Hematopoietic multipotent progenitor cell treated with erythropoietin and hydrocortisone succinate and interleukin-3 and kit ligand, for 15 days (in vitro differentiated cells): ENCODE data around the gene CD34.
"Not testable (repeated sequence)": the region's sequence is repeated elsewhere in the genome, so short reads cannot be mapped to it uniquely, and the experiment has no call there.

Experiments
- DNase-seq: peaks from one replicate; pipeline ENCODE4 v3.0.0-alpha.2; 2015; ENCODE audit warnings: low spot score

The CD34 gene

DNA sequence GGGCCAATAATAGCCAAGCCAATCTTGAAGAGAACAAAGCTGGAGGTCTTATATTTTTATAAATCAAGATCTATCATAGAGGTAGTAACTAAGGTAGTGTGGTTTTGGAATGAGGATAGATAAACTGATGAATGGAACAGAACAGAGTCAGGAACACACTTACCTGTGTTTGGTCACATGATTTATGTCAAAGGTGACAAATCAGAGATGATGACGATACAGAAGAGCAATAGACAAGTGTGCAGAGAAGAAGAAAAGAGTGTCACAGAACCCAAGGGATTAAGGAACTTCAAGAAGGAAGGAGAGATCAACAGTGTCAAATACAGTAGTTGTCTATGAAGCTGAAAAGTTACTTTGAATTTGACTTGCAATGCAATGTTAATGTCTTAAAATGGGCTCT lies 16.1 kb upstream of the CD34 start:
- no peak for DNase-seq

DNA sequence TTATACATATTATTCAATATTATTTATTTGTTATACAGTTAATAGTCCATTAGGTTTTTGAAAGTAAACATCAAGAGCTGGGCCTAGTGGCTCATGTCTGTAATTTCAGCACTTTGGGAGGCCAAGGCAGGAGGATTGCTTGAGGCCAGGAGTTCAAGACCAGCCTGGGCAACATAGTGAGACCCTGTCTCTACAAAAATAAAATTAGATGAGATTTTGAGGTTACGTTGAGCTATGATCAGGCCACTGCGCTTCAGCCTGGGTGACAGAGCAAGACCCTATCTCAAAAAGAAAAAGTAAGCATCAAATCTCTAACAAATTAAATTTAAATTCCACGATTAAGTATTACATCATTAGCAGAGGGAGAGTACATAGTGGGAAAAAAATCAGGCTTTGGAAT lies 15.0 kb upstream of the CD34 start:
- DNase-seq, result not testable (repeated sequence)

DNA sequence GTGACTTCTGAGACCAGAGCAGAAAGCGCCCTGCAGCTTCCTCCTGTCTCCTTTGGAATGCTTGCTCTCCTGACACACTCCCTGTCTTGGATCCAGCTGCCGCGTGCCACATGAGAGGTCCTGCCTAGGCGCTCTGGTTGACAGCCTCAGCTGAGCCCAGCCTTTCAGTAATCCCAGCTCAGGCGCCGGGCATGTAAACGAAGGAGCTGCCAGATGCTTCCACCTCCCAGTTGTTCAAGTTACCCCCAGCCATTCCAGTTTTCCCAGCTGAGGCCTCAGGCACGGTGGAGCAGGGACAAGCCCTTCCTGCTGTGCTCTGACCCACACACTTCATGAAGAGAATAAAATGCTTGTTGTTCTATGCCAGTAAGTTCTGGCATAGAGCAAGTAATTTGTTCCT lies 14.3 kb upstream of the CD34 start:
- DNase-seq, result no peak

DNA sequence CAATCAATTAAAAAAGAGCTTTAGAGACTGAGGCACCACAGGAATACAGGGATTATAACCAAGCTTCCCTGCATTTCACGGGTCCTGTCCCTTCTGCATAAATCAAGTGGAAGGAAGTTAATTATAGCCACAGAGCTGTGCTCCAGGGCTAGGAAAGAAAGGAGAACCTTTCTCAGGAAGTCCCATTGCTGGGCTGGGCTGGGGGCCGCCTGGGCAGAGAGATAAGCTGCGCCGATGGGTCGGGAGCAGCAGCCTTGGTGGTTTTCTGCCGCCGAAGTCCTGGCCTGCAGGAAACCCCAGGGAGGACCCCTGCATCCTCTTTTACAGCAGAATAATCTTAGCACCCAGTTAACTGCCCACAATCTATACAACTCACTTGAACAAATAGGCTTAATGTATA lies 12.6 kb upstream of the CD34 start:
- DNase-seq, result no peak

DNA sequence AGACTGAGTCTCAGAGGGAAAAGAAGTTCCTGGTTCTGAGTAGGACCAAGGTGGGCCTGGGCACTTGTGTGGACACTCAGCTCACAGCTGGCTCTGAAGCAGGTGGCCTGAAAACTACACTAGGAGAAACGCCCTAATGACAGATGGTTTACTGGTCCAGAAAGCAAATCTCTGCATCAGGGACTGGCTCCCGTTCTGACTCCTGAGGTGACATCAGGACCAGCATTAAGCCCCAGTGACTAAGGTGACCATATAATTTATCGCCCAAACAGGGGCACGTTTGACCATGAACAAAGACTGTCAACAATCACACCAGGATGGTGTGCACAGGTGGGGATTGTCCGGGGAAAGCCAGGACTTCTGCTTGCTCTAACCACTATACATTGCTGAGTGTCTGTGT lies 12.2 kb upstream of the CD34 start:
- DNase-seq, result no peak

DNA sequence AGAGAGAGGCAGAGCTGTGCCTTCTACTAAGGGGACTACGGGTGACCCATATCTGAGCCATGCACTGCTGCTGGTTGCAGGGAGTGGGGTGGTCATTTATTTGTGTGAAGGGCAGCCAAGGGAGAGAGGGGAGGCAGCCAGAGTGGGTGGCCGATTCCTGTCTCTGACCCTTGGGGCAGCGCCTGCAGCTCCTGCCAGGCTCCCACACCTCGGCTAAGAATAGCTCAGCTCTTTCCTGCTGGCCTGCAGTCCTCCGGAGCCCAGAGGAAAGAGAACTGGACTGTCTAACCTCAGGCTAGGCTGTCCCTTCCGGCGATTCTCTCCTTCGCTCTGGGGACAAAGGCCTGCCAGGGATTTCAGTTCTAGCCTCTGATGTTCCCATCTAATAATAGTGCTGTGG lies 11.6 kb upstream of the CD34 start:
- DNase-seq, result no peak

DNA sequence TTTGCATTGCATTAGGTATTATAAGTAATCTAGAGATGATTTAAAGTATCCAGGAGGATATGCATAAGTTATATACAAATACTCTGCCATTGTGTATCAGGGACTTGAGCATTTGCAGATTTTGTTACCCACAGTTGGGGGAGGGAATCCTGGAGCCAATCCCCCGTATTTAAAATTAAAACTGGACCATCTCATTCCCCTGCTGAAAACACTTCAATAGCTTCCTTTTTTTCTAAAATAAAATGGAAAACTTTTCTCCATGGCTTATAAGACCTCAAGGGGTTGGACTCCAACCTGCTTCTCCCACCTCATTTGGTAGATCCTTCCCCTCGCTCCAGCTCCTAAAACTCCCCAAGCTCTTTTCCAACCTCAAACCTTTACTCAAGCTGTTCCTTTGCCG lies 10.4 kb upstream of the CD34 start:
- no peak for DNase-seq

DNA sequence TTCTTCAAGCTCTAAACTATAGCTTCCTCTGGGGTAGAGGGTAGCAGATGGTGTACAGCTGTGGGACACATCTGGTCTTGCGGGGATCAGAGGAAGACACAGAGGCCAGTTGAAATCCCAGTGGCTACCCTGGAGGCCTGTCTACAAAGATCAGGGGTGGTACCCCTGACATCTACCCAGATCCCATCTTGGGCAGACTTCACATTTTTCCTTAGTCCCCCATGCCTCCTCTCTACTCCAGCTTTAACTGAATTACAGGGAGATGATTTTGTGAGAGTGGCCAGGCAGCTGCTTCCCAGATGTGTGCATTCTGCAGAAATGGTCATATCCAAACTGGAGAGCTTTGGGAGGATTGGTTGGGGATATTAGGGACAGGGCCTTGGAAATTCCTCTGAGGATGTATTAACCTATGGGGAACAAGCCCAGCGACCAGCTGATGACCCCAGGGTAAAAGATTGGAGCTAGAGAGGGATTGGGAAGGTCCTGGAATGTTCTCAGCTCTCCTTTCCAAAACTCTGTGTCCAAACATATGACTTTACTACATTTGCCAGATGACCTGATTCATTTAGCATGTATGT lies 9.6 kb upstream of the CD34 start:
- DNase-seq, result no peak

DNA sequence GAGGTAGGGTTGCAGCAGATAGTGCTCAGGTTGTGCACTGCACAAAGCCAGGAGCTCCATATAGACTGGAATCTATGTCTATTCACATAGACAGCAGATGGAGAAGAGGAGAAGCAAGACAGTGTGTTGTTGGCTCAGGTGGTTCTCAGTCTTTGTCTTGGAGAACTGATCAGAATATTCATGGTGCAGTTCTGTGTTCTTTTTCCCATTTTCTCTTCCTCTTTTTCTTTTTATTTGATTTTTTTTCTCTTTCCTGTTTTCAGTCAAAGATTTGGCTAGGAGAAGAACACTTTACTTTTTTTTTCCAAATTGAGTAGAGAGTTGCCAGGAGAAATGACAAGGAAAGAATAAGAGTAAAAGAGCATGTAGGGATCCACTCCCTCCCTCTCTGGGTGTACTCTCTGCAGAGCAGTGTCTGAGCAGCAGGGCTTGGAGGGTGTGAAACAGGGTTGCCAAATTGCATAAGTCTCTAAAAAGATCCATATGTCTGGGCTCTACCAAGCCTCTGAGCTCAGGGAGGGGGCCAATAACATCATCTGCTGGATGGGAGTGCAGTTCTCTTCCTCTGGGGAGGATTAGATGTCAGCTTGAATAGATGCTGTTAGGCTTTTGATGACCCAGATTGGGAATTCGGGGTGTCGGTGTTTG lies 8.7 kb upstream of the CD34 start:
- no peak for DNase-seq

DNA sequence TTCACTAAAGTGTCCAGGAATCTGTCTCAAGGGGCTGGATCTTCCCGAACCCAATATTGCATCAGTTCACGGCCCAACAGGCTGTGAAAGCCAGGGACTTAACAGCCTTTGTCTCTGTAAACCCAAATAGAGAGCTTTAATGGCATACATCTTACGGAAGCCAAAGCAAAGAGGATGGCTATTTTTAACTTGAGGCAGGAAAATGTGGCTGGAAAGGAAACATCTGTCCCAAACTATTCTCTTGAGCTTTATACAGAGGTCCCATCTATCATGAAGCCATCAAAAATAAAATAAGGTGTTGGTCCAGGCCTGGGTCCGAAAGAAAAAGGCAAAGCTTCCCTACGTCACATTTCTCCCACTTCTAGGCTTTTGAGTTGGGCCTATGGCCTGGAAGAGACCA lies 7.7 kb upstream of the CD34 start:
- no peak for DNase-seq

DNA sequence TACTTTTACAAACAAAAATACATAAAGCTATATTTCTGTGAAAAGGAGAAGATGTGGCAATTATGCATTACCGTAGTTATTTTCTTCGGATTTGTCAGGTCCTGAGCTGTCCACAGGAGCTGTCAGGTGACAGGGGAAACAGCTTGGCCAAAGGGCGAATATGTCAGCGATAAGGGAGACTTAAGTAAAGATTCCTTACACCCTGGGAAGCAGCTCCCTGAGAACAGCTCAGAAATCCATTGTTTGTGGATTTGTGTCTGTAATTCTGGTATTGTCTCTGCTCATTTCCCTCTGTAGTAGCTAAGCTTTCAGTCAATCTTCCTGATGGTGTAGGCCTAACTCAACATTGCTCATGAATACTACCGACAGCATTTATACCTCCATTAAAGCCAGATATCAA lies 7.1 kb upstream of the CD34 start:
- no peak for DNase-seq

DNA sequence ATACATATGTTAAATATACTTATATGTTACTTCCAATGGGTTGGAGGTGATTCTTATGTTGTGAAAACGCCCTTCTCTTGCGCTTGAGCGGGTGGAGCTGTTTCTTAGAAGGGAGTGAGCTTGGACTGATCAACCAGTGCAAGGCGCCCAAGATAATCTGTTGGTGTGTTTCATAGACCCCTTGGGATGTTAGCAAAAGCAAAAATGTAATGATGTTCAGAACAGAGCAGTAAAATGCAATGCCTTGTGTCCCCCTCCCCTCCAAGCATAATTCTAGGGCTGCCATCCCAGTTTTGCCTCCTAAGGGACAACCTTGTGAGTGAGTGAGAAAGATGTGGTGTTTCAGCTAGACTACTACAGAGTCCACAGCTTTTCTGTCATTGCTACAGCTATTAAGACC lies 6.2 kb upstream of the CD34 start:
- DNase-seq, result peak; percentile 16

DNA sequence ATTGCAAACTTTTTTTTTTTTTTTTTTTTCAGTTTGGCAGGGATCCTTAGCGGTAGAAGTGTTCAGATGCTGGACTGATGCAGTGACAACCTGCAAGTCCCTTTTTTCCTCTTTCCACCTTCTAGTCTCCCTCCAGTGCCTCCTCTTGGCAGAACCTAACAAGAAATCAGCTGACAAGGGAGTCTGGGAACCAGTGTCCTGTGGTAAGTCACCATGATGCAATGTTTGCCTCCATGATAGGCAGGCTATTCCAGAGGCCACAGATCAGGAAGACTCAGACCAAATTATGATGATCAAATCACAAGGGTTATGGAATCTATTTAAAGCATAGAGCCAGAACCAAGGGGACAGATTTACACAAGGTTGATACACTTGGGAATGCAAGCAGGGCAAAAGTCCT lies 3.0 kb upstream of the CD34 start:
- DNase-seq, result no peak

DNA sequence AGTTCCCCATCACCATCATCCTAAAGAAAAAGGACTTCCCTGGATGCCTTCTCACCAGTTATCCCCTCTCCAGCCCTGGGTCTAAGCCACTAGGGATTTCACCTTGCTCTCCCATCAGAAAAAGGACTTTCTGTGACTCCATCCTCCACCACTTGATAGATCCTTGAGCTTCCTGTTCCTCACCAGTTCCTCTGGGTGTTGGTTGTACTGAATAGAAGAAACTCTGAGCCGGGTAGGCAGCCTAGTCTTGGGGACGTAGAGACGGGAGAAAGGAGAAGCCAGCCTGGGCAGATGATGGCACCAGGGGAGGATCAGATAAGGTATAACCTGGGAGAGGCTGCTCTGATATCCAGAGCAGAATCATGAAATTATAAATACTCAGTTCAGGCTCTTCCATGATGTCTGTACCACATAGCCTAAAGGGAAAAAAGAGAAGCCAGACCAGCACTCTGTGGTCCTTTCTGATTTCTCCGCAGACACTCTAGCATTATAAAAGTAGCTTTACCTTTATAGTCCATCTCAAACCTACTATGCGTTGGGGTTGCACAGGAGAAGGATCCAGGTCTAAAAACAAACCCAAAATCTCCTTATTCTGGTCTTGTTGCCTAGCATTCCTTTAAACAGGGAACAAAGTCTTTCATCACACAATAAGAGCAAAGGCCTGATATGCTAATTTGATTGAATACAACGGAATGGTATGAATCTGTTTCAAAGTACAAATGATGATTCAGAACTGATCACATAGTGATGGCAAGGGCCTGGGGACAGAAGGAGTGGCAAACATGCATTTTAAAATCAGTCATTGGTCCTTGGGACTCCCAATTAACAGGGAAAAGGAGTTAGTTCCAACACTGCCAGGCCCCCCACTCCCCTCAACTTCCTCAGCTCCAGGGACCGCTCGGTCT lies 1.2 kb upstream of the CD34 start:
- DNase-seq, result no peak

DNA sequence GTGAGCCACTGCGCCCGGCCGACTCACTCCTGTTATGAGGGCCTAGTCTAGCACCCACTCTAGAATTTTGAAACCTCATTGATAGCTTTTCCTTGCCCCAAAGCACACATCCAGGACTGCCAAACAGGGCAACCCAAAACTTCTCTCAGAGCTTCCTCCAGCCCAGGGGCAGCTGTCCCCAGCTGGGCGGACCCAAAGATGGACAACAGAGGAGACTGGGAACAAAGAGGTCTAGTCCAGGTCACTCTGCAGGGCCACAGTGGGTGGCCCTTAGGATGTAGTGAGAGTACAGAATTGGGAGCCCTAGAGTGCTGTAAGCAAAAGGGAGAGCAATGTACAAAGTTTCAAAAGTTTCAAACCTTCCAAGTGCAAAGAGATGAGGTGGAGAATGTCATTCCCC lies 1.2 kb downstream of the CD34 start:
- no peak for DNase-seq

DNA sequence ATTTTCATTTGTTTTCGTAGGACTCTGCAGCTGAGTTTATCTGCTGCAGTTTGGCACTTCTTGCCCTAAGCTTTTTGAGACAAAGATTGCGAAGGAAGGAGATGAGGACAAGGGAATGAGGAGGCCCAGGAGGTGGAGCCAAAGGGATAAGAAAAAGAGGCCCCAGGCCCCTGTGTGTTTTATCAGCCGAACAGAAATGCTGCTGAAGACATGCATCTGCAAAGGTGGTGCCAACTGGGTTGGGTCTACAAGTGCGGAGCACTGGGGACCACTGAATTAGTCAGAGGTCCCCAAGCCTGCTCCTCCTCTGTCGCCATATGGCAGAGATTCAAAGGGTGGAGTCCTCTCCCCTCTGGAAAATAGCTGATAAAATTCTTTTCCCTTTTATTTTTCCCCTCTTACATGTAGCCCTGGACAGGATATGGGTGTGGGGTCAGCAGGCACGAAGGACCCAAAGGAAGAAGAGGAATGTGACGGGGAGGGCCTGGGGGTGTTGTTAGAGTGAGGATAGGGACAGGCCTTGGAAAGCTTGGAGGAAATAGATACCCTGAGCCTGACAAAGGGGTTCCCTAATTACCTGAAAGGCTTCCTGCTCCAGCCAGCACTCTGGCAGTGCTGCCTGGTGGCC lies 2.7 kb downstream of the CD34 start:
- no peak for DNase-seq

DNA sequence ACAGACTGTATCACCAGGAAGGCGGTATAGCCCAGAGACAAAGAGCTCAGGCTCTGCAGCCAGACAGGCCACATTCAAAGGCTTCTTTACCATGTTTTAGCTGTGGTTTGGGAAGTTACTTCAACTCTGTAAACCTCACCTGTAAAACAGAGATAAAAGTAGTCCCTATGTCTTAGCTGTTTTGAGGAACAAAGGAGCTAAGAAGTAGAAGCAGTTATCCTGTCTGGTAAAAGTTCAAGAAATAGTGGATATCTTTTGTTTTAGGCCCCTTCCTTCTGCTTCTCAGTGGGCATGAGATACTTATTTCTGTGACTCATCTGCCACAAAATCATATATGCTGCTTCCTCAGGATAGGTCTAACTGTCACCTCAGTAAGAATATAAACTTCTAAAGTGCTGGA lies 6.5 kb downstream of the CD34 start:
- DNase-seq, result no peak

DNA sequence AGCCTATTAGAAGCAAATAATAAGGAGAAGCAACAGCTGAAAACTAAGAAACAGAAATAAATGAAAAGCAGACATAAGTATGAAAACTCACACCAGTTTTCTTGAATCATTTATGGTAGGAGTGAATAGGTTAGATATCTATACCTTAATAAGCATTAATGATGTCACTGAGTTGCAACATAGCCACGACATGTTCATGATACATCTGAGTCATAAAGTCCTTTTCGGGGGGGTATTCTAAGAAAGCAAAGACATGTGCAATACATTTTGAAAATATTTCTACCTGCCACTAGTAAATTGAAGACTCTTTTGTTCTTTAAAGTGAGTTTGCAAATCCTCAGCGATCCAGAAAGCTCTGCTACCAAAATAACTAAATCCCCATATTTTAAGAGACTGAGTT lies 7.2 kb downstream of the CD34 start:
- DNase-seq, result no peak

DNA sequence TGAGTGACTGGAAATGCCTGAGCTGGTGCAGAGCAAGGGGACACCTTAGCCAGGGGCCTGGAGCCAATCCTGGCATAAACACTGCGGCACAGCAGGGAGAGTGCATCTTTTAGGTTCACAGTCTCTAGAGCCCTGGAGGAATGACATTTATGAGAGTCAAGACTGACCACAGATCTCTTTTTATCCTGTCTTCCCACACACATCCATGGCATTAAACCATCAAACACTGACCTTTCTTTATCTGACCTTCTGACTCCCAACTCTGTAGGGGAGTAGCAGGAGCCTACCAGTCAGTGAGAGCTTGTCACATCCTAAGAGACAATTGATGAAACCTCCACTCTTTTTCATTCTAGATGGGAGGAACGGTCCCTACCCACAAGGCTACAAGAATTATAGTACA lies 7.9 kb downstream of the CD34 start:
- no peak for DNase-seq

DNA sequence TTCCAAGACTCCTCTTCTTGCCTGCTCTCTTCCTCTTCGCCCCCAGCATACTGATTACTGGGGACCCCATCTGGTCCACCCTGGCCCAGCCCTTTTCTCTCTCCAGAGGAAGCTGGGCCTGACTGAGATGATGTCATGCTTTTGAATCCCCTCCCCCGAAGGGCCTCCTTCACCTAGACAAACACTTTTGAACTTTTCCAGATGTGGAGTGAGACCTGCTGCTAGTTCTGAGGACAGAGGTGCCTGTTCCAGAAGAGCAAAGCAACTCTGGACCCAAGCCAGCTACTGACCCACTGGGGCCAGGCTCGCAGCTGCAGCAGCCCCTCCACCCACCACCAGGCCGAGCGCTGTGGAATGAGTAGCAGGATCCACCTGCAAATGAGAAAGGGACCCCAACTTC lies 8.4 kb downstream of the CD34 start:
- no peak for DNase-seq

DNA sequence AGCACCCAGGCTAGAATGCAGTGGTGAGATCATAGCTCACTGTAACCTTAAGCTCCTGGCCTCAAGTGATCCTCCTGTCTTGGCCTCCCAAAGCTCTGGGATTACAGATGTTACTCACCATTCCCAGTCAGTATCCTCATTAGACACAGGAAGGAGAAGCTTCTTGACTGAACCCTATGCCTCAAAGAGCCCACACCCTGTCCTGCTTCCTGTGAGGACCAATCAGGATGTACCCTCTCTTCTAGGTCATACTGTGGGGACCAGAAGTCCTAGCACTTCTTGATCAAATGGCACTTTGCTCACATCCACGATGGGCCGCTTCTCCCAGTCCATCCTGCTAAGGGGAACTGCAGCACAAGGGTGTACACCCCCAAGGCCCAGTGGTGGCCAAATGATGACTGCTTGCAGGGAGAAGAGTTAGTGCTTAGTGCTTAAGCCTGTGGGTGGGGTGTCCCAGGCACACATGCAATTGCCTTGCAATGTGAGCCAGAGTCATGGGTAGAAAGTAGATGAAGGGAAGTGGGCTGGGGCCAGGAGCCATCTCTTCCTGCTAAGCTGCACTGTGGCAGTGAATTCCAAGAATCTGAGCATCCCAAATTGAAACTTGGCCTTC lies 9.8 kb downstream of the CD34 start:
- no peak for DNase-seq

DNA sequence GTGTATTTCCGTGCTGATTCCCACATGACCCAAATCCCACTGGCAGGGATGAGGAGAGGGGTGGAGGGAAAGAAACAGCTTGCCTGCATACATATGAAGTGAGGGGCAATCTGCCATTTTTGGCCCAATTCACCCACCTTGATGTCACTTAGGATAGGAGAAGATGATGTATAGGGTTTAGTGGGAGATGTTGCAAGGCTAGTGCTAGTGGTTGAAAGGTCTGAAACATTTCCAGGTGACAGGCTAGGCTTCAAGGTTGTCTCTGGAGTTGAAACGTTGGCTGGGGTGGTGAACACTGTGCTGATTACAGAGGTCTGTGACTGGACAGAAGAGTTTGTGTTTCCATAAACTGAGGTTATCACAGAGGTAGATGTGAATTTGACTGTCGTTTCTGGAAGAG lies 12.1 kb downstream of the CD34 start:
- DNase-seq, result no peak

DNA sequence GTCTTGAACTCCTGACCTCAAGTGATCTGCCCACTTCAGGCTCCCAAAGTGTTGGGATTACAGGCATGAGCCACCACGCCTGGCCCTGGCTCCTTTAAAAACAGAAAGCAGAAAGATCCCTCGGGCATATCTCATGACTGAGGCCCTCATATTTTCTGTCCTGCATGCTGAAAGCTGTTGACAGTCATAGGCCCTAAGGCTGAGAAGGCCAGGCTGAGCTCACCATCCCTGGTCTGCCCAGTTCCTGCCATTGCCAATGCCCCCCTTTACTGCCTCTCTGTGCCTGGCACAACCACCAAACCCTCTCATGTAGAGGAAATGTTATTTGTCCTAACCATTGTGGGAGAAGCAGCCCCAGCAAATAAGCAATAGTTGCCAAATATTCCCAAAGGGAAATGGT lies 12.7 kb downstream of the CD34 start:
- DNase-seq, result no peak
